Subcutaneous adipose tissue (tissue), 4 donors: ENCODE measurements around the gene F11R. TPM values are rescaled to one million over a fixed set of nuclear protein-coding genes. Genes with fewer than 3 reads are reported as not detected.

ENCODE experiments used
- small RNA-seq: library from RNA; depleted of rRNA; stranded (forward); fragments of <200 nt; gene quantifications from one replicate; pipeline ENCODE3, GENCODE V24; 2016
- total RNA-seq, 4 donors: library from RNA; depleted of rRNA; stranded (reverse); fragments of >200 nt; gene quantifications; one replicate each; pipeline ENCODE4 v1.1.0, GENCODE V29; 2016
- TF ChIP-seq, protein P1 (sequence below): fragments of 450-650 bp; IDR thresholded peaks from one replicate; pipeline ENCODE4 v1.5.1; 2016; ENCODE audit warnings: low read depth, mild to moderate bottlenecking, control low read depth, antibody characterized with exemption, moderate library complexity

Gene F11R
- total RNA-seq, 4 donors from 2014 or later = 38.6 to 133 (median 51.5) TPM

DNA sequence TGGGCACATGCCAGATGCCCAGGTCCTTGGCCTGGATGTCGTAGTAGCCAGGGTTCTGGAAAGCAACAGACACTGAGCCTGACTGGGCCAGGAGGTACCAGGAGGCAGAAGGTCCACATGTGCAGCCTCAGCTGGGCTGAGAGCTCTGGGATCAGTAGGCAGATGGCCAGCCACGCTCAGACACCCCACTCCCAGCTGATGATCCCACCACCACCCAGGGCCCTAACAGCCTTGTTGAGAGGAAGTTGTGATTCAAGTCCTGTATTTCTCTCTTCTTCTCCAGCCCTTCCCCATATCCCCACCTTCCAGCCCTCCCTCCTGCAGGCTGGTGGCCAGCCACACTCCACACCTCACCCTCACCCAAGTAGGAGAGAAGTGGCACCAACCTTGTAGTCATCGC, 70.3 kb downstream of the F11R start:
- TF ChIP-seq, protein P1, sequence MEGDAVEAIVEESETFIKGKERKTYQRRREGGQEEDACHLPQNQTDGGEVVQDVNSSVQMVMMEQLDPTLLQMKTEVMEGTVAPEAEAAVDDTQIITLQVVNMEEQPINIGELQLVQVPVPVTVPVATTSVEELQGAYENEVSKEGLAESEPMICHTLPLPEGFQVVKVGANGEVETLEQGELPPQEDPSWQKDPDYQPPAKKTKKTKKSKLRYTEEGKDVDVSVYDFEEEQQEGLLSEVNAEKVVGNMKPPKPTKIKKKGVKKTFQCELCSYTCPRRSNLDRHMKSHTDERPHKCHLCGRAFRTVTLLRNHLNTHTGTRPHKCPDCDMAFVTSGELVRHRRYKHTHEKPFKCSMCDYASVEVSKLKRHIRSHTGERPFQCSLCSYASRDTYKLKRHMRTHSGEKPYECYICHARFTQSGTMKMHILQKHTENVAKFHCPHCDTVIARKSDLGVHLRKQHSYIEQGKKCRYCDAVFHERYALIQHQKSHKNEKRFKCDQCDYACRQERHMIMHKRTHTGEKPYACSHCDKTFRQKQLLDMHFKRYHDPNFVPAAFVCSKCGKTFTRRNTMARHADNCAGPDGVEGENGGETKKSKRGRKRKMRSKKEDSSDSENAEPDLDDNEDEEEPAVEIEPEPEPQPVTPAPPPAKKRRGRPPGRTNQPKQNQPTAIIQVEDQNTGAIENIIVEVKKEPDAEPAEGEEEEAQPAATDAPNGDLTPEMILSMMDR = no peak

DNA sequence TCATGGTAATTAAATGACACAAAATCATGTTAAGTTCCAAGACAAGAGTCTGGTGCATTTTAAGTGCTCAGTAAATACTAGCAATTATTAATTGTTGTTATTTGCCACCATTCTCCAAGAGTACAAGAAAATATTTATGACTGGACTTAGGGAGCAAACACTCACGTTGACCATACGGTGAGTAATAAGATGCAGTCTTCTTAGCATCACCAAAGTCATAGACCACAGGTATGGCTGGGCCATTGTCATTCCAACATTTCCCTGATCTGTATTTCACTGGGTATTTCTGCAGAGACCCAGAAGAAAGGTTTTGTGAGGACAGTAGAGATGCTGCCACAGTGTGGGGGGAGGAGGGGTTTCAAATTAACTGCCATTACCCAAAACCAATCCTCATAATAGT, 71.1 kb downstream of the F11R start:
- TF ChIP-seq, protein P1 = no peak

Small RNAs within 50 kb of the gene (small RNA-seq; reads per million reads assigned to genes)
- not detected for gene AL591806.2

Other genes starting within 250 kb of the F11R start
- 1 to 10 TPM in 2 of 4 donors, under 1 TPM in 1, not detected in 1; 0.22 to 5.1 (median 3.8) TPM for gene LY9, start 225.0 kb downstream of the F11R start, total RNA-seq
- gene CD244, start 158.3 kb downstream of the F11R start, total RNA-seq = 1 to 10 TPM in 1 of 4 donors, under 1 TPM in 1, not detected in 2; 0.88 to 3.2 TPM
- 100 to 1,000 TPM in 1 of 4 donors, not detected in 3; 145 TPM for gene ITLN1, start 136.0 kb downstream of the F11R start, total RNA-seq
- gene ITLN2, start 66.3 kb downstream of the F11R start, total RNA-seq = not detected
- gene TSTD1, start 17.8 kb upstream of the F11R start, total RNA-seq = 10 to 100 TPM in 3 of 4 donors, 1 to 10 TPM in 1; 8.6 to 65.4 (median 43.8) TPM
- 10 to 100 TPM; 40.1 to 81.4 (median 74.9) TPM for gene USF1, start 24.8 kb upstream of the F11R start, total RNA-seq
- 10 to 100 TPM in 3 of 4 donors, 1 to 10 TPM in 1; 6.0 to 46.9 (median 17.6) TPM for gene ARHGAP30, start 48.7 kb upstream of the F11R start, total RNA-seq
- gene NECTIN4, start 68.4 kb upstream of the F11R start, total RNA-seq = 1 to 10 TPM in 1 of 4 donors, under 1 TPM in 1, not detected in 2; 0.22 to 2.4 TPM
- 1 to 10 TPM in 2 of 4 donors, under 1 TPM in 1, not detected in 1; 0.68 to 4.8 (median 1.7) TPM for gene KLHDC9, start 77.2 kb upstream of the F11R start, total RNA-seq
- gene PFDN2, start 96.9 kb upstream of the F11R start, total RNA-seq = 10 to 100 TPM; 35.0 to 57.1 (median 42.5) TPM
- gene NIT1, start 97.0 kb upstream of the F11R start, total RNA-seq = 10 to 100 TPM; 20.4 to 41.1 (median 35.3) TPM
- 10 to 100 TPM; 25.2 to 36.8 (median 36.4) TPM for gene DEDD, start 111.5 kb upstream of the F11R start, total RNA-seq
- 100 to 1,000 TPM in 1 of 4 donors, 10 to 100 TPM in 3; 41.8 to 109 (median 65.4) TPM for gene UFC1, start 132.8 kb upstream of the F11R start, total RNA-seq
- 10 to 100 TPM in 2 of 4 donors, 1 to 10 TPM in 2; 8.8 to 19.6 (median 11.0) TPM for gene USP21, start 138.3 kb upstream of the F11R start, total RNA-seq
- gene PPOX, start 145.3 kb upstream of the F11R start, total RNA-seq = 10 to 100 TPM in 3 of 4 donors, 1 to 10 TPM in 1; 7.7 to 28.4 (median 17.8) TPM
- gene B4GALT3, start 156.4 kb upstream of the F11R start, total RNA-seq = 10 to 100 TPM; 11.7 to 25.3 (median 19.8) TPM
- 10 to 100 TPM; 16.8 to 79.3 (median 33.9) TPM for gene ADAMTS4, start 177.9 kb upstream of the F11R start, total RNA-seq
- gene NDUFS2, start 181.2 kb upstream of the F11R start, total RNA-seq = 100 to 1,000 TPM in 2 of 4 donors, 10 to 100 TPM in 2; 74.7 to 125 (median 106) TPM
- 100 to 1,000 TPM in 3 of 4 donors, 10 to 100 TPM in 1; 39.6 to 510 (median 152) TPM for gene FCER1G, start 194.1 kb upstream of the F11R start, total RNA-seq
- not detected for gene APOA2, start 202.5 kb upstream of the F11R start, total RNA-seq
- 10 to 100 TPM in 2 of 4 donors, 1 to 10 TPM in 2; 7.5 to 10.6 (median 9.9) TPM for gene TOMM40L, start 204.9 kb upstream of the F11R start, total RNA-seq
- gene NR1I3, start 217.1 kb upstream of the F11R start, total RNA-seq = not detected
- not detected for gene PCP4L1, start 237.6 kb upstream of the F11R start, total RNA-seq